H9 (cell line): ENCODE measurements around the gene CAMK1G. TPM values are rescaled to one million over a fixed set of nuclear protein-coding genes. Genes with fewer than 3 reads are reported as not detected.

Experiments
- DNase-seq: peaks from one replicate; pipeline ENCODE4 v3.0.0-alpha.2; 2017
- H2AFZ ChIP-seq: one replicate; pipeline ENCODE4 v1.6.1; 2013; ENCODE audit warnings: mild to moderate bottlenecking, low read length, control low read depth, moderate library complexity
- H2AK5ac ChIP-seq: 2 replicates; pipeline ENCODE4 v1.6.1; 2013; ENCODE audit warnings: low read length, control low read depth, mixed read lengths; ENCODE audit not compliant: insufficient read length
- H2BK120ac ChIP-seq: one replicate; pipeline ENCODE4 v1.6.1; 2013; ENCODE audit warnings: low read depth, mild to moderate bottlenecking, low read length, control low read depth, inconsistent platforms; ENCODE audit not compliant: poor library complexity, severe bottlenecking
- H2BK12ac ChIP-seq: 2 replicates; pipeline ENCODE4 v1.6.1; 2013; ENCODE audit warnings: low read length, control low read depth, mixed read lengths, low read depth; ENCODE audit not compliant: insufficient read length
- H2BK15ac ChIP-seq: 2 replicates; pipeline ENCODE4 v1.6.1; 2013; ENCODE audit warnings: low read depth, low read length, control low read depth
- H2BK20ac ChIP-seq: one replicate; pipeline ENCODE4 v1.6.1; 2013; ENCODE audit warnings: low read depth, mild to moderate bottlenecking, low read length, control low read depth, inconsistent platforms; ENCODE audit not compliant: poor library complexity, severe bottlenecking
- H2BK5ac ChIP-seq: 2 replicates; pipeline ENCODE4 v1.6.1; 2013; ENCODE audit warnings: low read length, control low read depth, mixed read lengths; ENCODE audit not compliant: insufficient read length
- H3K14ac ChIP-seq: 2 replicates; pipeline ENCODE4 v1.6.1; 2013; ENCODE audit warnings: low read length, control low read depth; ENCODE audit not compliant: insufficient read depth
- H3K18ac ChIP-seq: 2 replicates; pipeline ENCODE4 v1.6.1; 2013; ENCODE audit warnings: low read depth, mild to moderate bottlenecking, mixed read lengths, low read length, control low read depth; ENCODE audit not compliant: insufficient read length
- H3K23ac ChIP-seq: 2 replicates; pipeline ENCODE4 v1.6.1; 2013; ENCODE audit warnings: low read length, control low read depth, mixed read lengths, low read depth; ENCODE audit not compliant: insufficient read length
- H3K23me2 ChIP-seq: 2 replicates; pipeline ENCODE4 v1.6.1; 2013; ENCODE audit warnings: low read depth, mild to moderate bottlenecking, mixed read lengths, low read length, control low read depth; ENCODE audit not compliant: insufficient read length, poor library complexity, severe bottlenecking
- H3K27ac ChIP-seq: 2 replicates; pipeline ENCODE4 v1.5.1; 2013; ENCODE audit warnings: low read length, control low read depth, mixed read lengths, low read depth; ENCODE audit not compliant: insufficient read length
- H3K27me3 ChIP-seq: 2 replicates; pipeline ENCODE4 v1.6.1; 2013; ENCODE audit warnings: low read length, control low read depth, inconsistent platforms; ENCODE audit not compliant: insufficient read depth
- H3K4ac ChIP-seq: 2 replicates; pipeline ENCODE4 v1.6.1; 2013; ENCODE audit warnings: low read depth, mild to moderate bottlenecking, control low read depth, inconsistent platforms, low read length, moderate library complexity
- H3K4me1 ChIP-seq: 2 replicates; pipeline ENCODE4 v1.6.1; 2013; ENCODE audit warnings: low read length, control low read depth, inconsistent platforms; ENCODE audit not compliant: insufficient read depth
- H3K4me2 ChIP-seq: 2 replicates; pipeline ENCODE4 v1.6.1; 2013; ENCODE audit warnings: low read length, control low read depth, mixed read lengths; ENCODE audit not compliant: insufficient read length, insufficient read depth
- H3K56ac ChIP-seq: 2 replicates; pipeline ENCODE4 v1.6.1; 2013; ENCODE audit warnings: low read depth, mild to moderate bottlenecking, mixed read lengths, low read length, control low read depth; ENCODE audit not compliant: insufficient read length
- H3K79me1 ChIP-seq: 2 replicates; pipeline ENCODE4 v1.6.1; 2013; ENCODE audit warnings: low read depth, mild to moderate bottlenecking, moderate library complexity, low read length, control low read depth, inconsistent platforms; ENCODE audit not compliant: insufficient read depth, poor library complexity, severe bottlenecking
- H3K79me2 ChIP-seq: 2 replicates; pipeline ENCODE4 v1.6.1; 2013; ENCODE audit warnings: low read length, control low read depth, inconsistent platforms; ENCODE audit not compliant: insufficient read depth
- H3K9ac ChIP-seq: 2 replicates; pipeline ENCODE4 v1.6.1; 2013; ENCODE audit warnings: low read length, control low read depth, mixed read lengths; ENCODE audit not compliant: insufficient read length; ENCODE audit errors: extremely low read depth
- H3K9me3 ChIP-seq: one replicate; pipeline ENCODE4 v1.6.1; 2013; ENCODE audit warnings: low read depth, low read length, inconsistent platforms; ENCODE audit not compliant: control insufficient read depth
- H3T11ph ChIP-seq: one replicate; pipeline ENCODE4 v1.6.1; 2013; ENCODE audit warnings: mild to moderate bottlenecking, low read length, control low read depth, inconsistent platforms
- H4K20me1 ChIP-seq: one replicate; pipeline ENCODE4 v1.6.1; 2013; ENCODE audit not compliant: control insufficient read depth, insufficient read length, insufficient read depth
- H4K5ac ChIP-seq: 2 replicates; pipeline ENCODE4 v1.6.1; 2013; ENCODE audit warnings: low read depth, mild to moderate bottlenecking, mixed read lengths, low read length, control low read depth; ENCODE audit not compliant: insufficient read length
- H4K8ac ChIP-seq: replicated peaks from 2 replicates; pipeline ENCODE4 v1.6.1; 2013; ENCODE audit warnings: low read length, control low read depth, mixed read lengths, low read depth; ENCODE audit not compliant: insufficient read length
- H4K91ac ChIP-seq: 2 replicates; pipeline ENCODE4 v1.6.1; 2013; ENCODE audit warnings: low read depth, mild to moderate bottlenecking, moderate library complexity, mixed read lengths, low read length, control low read depth; ENCODE audit not compliant: insufficient read length
- H3K27ac Mint-ChIP-seq, 3 experiments: 2 replicates in 2 of 3; 3 replicates in 1 of 3; pipeline ENCODE4 v1.8.0; 2020 to 2021; ENCODE audit warnings: mixed read lengths in 3 of 3, mild to moderate bottlenecking in 1 of 3, moderate library complexity in 1 of 3
- H3K27me3 Mint-ChIP-seq: 2 replicates; pipeline ENCODE4 v1.8.0; 2021; ENCODE audit warnings: low read depth, mild to moderate bottlenecking, moderate library complexity, mixed read lengths
- H3K36me3 Mint-ChIP-seq, 3 experiments: 2 replicates in 2 of 3; 3 replicates in 1 of 3; pipeline ENCODE4 v1.8.0; 2020 to 2021; ENCODE audit warnings: low read depth in 3 of 3, mixed read lengths in 3 of 3; ENCODE audit not compliant: insufficient read depth in 1 of 3
- H3K4me1 Mint-ChIP-seq, 2 experiments: 2 replicates each; pipeline ENCODE4 v1.8.0; 2020; ENCODE audit warnings: mixed read lengths in 2 of 2
- H3K4me3 Mint-ChIP-seq, 2 experiments: 2 replicates in 1 of 2; 3 replicates in 1 of 2; pipeline ENCODE4 v1.8.0; 2020 to 2021; ENCODE audit warnings: mild to moderate bottlenecking in 2 of 2, mixed read lengths in 2 of 2, moderate library complexity in 1 of 2
- H3K9me3 Mint-ChIP-seq, 2 experiments: 2 replicates in 1 of 2; 3 replicates in 1 of 2; pipeline ENCODE4 v1.8.0; 2020; ENCODE audit warnings: mild to moderate bottlenecking in 2 of 2, mixed read lengths in 2 of 2, moderate library complexity in 1 of 2
- CTCF ChIP-seq: fragments of 200-600 bp; sonication (generic); conservative IDR thresholded peaks from 3 replicates; pipeline ENCODE4 v1.8.0; 2021; ENCODE audit warnings: antibody characterized with exemption, mild to moderate bottlenecking
- WGBS: extraction: QIAGEN DNeasy Blood & Tissue Kit; methylation state at CpG from one replicate; pipeline ENCODE4 v1.1.7; 2013; ENCODE audit warnings: missing lambda C conversion rate, low lambda C conversion rate, mixed read lengths; ENCODE audit not compliant: insufficient read length; ENCODE audit errors: extremely low coverage; 5-methylcytosine and 5-hydroxymethylcytosine counted together
- total RNA-seq: library from RNA; stranded (reverse); gene quantifications from 2 replicates; pipeline ENCODE4 v1.2.1, GENCODE V29; 2021

The CAMK1G gene
- total RNA-seq, 1 experiment from 2014 or later = 0.28 TPM

GRCh38 chr1:209618756-209619420 is 35.4 kb downstream of the CAMK1G start:
- H3K27me3 ChIP-seq = no peaks in the 10 kb centered on the region
- WGBS = no CpG with 5 or more reads among the region's 6 CpGs
- no peak overlapping the region for H3K18ac ChIP-seq
- no peak overlapping the region for H4K8ac ChIP-seq
- no peak overlapping the region for H3K4ac ChIP-seq
- Mint-ChIP-seq H3K27me3 (peaks cover 5% of the 10 kb centered on the region), H3K9me3 (no peaks in the 10 kb centered on the region; a peak in 1 of 5 replicates), H3K4me3 (no peak overlapping the region), H3K27ac (no peak overlapping the region), H3K4me1 (peaks cover 6 to 10% of the 10 kb centered on the region in 2 experiments), H3K36me3 (no peaks in the 10 kb centered on the region; a peak in 2 of 7 replicates)
- DNase-seq = no peak
- no peak overlapping the region for H2BK15ac ChIP-seq
- H4K5ac ChIP-seq = no peak overlapping the region
- no peaks in the 10 kb centered on the region for H4K20me1 ChIP-seq
- H3K23me2 ChIP-seq = no peaks in the 10 kb centered on the region
- H3K4me1 ChIP-seq = no peaks in the 10 kb centered on the region
- H3K9ac ChIP-seq = no peak overlapping the region
- no peaks in the 10 kb centered on the region for H3K79me1 ChIP-seq
- no peak overlapping the region for H2BK12ac ChIP-seq
- H3K9me3 ChIP-seq = no peaks in the 10 kb centered on the region
- no peak overlapping the region for H2AK5ac ChIP-seq
- H3K4me2 ChIP-seq = no peak overlapping the region
- H2BK120ac ChIP-seq = no peak overlapping the region
- no peak overlapping the region for H2BK5ac ChIP-seq
- H3K56ac ChIP-seq = no peak overlapping the region
- H3K79me2 ChIP-seq = no peaks in the 10 kb centered on the region
- peak overlapping the region; percentile 37; the same call in 1 of the 2 replicates for H3K14ac ChIP-seq
- H3K27ac ChIP-seq = no peak overlapping the region
- H2BK20ac ChIP-seq = no peak overlapping the region
- no peak for TF ChIP-seq CTCF
- H4K91ac ChIP-seq = no peak overlapping the region
- H3T11ph ChIP-seq = no peak overlapping the region
- no peak overlapping the region for H2AFZ ChIP-seq
- no peak overlapping the region for H3K23ac ChIP-seq
